ENCODE data around the gene STAB1.

Gene STAB1

GRCh38 chr3:52458770-52459545, 36.2 kb upstream of the STAB1 start:
- in situ Hi-C loops (cut with HindIII; ENCODE audit: low sequenced_read_pairs), result no loop called here

GRCh38 chr3:52461874-52462273, 33.3 kb upstream of the STAB1 start:
- in situ Hi-C loops (cut with HindIII; ENCODE audit: low sequenced_read_pairs), result no loop called here

DNA sequence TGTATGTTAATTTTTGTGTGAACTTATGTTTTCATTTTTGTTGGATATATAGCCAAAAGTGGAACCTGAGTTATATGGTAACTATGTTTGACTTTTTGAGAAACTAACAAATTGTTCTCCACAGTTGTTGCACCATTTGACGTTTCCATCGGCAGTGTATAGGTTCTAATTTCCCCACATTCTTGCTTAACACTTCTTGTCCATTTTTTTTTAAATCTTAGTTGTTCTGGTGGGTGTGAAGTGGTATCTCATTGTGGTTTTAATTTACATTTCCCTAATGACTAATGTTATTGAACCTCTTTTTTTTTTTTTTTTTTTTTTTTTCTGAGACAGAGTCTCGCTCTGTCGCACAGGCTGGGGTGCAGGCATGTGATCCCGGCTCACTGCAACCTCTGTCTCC, 31.7 kb upstream of the STAB1 start:
- in situ Hi-C loops (cut with HindIII; ENCODE audit: low sequenced_read_pairs), result no loop called here

DNA sequence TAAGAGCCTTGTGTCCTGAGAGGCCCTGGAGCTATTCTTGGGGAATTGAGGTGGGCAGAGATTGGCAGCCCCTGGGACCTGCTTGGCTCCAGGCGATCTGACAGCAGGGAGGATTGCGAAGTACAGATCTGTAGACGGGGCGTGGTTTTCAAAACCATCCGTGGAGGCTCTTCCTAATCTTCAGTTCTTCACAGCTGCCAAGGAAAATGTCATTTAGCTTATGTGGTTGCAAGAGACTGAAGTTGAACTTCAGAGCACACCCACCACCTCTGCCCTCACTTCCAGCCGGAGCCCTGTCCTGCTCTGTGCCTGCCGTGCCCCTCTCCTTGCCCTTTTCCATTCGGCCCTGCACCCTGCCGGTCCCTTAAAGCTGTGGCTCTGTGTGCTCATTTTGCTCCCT, 26.8 kb upstream of the STAB1 start:
- in situ Hi-C loops (cut with HindIII; ENCODE audit: low sequenced_read_pairs), result no loop called here

GRCh38 chr3:52469001-52469400, 26.1 kb upstream of the STAB1 start:
- in situ Hi-C loops (cut with HindIII; ENCODE audit: low sequenced_read_pairs), result no loop called here

DNA sequence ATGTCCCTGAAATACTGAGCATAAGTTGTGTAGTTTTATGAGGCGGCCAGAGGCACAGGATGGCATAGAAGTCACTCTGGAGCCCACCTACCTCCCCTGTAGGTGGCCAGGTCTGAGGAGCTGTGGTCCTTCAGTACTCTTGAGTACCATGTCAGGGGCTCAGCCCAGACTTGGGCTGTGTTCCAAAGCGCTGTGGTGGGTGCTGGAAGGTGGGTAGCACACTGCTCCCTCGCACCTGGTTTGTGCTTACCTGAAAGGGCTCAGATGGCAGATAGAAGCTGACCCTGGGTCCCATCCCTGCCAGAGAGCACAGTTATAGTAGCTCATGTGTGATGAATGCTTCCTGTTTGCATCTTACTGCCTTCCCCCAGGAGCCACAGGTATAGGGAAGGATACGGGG, 24.2 kb upstream of the STAB1 start:
- in situ Hi-C loops (cut with HindIII; ENCODE audit: low sequenced_read_pairs), result no loop called here

DNA sequence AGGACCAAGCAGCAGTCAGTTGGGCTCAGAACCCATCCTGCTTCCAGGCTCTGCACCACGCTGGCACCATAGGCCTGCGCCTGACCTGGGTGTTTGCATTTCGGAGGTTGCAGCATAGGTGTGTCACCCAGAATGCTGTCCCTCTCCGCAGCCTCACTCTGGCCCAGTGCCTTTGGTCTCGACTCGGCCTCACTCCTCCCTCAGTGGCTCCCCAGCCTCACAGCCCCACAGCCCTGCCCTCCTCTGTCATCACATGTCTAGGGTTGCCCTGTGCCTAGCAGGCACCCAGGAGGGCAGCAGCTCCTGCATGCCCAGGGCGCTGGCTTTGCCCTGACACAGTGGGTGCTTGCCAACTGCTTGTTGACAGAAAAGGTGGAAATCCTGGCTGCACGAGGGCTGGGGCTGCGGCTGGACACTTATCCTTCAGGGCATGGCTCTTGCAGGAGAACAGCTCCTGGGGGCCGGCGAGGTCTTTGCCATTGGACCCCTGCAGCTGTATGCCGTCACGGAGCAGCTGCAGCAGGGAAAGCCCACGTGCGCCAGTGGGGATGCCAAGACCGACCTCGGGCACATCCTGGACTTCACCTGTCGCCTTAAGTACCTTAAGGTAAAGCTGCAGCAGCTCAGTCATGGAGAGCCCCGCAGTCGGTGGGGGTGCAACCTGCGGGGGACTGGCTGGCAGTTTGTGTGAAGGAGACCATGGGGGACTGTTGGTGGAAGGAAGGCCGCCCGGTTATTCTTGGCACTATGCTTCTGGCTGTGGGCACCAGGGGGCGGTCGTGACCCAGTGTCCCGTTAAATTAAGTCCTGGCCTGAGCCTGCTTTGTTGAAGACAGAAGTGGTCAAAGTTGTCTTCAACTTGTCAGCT, 23.5 kb upstream of the STAB1 start:
- in situ Hi-C loops (cut with HindIII; ENCODE audit: low sequenced_read_pairs), result no loop called here

GRCh38 chr3:52472239-52473000, 22.7 kb upstream of the STAB1 start:
- in situ Hi-C loops (cut with HindIII; ENCODE audit: low sequenced_read_pairs), result no loop called here

DNA sequence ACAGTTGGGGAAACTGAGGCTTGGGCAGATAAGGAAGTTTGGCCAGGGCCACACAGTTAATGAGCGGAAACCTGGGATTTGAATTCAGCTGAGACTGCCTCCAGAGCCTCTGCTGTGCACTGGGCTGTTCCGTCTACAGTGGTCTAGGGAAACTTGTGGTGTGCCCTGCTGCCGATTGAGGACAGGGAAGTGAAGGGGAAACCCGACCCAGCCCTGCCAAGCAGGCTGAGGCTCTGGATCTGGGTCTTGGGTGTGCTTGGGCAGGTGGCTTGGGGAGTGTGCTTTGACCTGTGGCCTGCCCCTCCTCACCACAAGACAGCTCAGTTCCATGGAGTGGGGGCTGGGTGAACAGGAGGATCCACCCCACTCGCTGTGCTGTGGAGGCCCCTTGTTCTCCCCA, 22.1 kb upstream of the STAB1 start:
- in situ Hi-C loops (cut with HindIII; ENCODE audit: low sequenced_read_pairs), result no loop called here

GRCh38 chr3:52477076-52477795, 17.9 kb upstream of the STAB1 start:
- in situ Hi-C loops (cut with HindIII; ENCODE audit: low sequenced_read_pairs), result no loop called here

GRCh38 chr3:52477796-52478095, 17.4 kb upstream of the STAB1 start:
- in situ Hi-C loops (cut with HindIII; ENCODE audit: low sequenced_read_pairs), result no loop called here

DNA sequence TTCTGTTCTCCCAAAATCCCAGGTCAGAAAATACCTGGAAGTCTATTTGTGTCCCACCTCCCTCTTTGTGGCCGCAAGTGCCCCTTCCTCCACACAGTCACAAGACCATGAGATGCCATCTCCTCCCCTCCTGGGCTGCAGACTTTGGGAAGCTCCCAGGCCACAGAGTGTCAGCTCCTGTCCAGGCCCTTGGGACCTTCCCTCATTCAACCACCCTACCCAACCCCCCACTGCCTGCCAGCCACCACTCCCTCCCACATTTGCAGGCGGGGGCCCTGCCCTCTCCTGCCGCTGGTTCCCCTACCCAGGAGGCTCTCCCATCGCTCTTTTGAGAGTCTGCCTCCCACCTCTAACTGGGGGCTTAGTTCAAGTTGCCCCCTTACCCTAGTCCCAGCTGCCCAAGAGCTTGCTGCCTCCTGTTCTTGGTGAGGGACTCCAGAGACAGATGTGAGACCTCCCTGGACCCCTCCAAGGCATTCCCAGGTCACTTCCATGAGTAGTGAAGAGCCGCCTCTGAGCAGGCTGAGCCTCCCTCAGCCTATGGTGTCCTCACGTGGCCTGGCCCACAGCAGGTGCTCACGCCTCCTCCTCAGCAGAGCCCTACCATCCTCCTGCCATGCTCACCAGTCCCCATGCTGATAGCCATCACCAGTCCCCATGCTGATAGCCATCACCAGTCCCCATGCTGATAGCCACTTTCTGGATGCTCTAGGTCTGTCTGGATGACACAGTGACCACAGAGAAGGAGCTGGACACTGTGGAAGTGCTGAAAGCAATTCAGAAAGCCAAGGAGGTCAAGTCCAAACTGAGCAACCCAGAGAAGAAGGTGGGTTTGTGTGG, 15.9 kb upstream of the STAB1 start:
- in situ Hi-C loops (cut with HindIII; ENCODE audit: low sequenced_read_pairs), result no loop called here

- in situ Hi-C loops (cut with HindIII; ENCODE audit: low sequenced_read_pairs), result loop anchor here (10.0 kb wide), 1 partner anchor 195 kb away; no protein-coding TSS in a partner anchor
These were observed 15.1 kb upstream of the STAB1 start for GRCh38 chr3:52479877-52480575.

GRCh38 chr3:52480768-52481715, 14.1 kb upstream of the STAB1 start:
- in situ Hi-C loops (cut with HindIII; ENCODE audit: low sequenced_read_pairs), result loop anchor here (10.0 kb wide), 1 partner anchor 194 kb away; no protein-coding TSS in a partner anchor

- in situ Hi-C loops (cut with HindIII; ENCODE audit: low sequenced_read_pairs), result loop anchor here (10.0 kb wide), 1 partner anchor 193 kb away; no protein-coding TSS in a partner anchor
These were observed 13.2 kb upstream of the STAB1 start for GRCh38 chr3:52481819-52482521.

DNA sequence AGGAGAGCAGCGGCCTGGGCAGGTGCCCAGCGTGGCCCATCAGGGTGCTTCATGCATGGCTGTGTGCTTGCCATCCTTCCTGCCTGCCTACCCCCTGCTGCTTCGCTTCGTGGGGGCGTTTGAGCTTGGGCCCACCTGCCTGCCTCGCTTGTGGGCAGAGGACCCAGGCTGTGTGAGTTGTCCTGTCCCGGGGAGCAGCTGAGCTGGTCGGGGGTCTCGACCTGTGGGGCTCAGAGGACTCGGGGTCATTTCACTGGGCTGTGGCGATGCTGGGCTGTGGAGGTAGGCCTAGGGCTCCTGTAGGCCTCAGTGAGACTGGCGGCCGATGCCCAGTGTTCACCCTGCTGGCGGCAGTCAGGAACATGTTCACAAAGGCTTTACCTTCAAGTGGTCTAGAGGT, 12.1 kb upstream of the STAB1 start:
- in situ Hi-C loops (cut with HindIII; ENCODE audit: low sequenced_read_pairs), result loop anchor here (10.0 kb wide), 1 partner anchor 192 kb away; no protein-coding TSS in a partner anchor
